ENCODE results near the gene SYTL5. TPM values are rescaled to one million over a fixed set of nuclear protein-coding genes. Genes with fewer than 3 reads are reported as not detected.
A peak's percentile ranks its signal among the peaks of the same experiment; 100 is the strongest.

Gene SYTL5
- total RNA-seq, 6 experiments from 2014 or later: 1.1 to 2.9 (median 2.4) TPM

- H3K9me3 ChIP-seq: no peaks in the 10 kb centered on the region
- no peak for ATAC-seq
- H3K36me3 ChIP-seq: no peaks in the 10 kb centered on the region
- TF ChIP-seq, protein P1, sequence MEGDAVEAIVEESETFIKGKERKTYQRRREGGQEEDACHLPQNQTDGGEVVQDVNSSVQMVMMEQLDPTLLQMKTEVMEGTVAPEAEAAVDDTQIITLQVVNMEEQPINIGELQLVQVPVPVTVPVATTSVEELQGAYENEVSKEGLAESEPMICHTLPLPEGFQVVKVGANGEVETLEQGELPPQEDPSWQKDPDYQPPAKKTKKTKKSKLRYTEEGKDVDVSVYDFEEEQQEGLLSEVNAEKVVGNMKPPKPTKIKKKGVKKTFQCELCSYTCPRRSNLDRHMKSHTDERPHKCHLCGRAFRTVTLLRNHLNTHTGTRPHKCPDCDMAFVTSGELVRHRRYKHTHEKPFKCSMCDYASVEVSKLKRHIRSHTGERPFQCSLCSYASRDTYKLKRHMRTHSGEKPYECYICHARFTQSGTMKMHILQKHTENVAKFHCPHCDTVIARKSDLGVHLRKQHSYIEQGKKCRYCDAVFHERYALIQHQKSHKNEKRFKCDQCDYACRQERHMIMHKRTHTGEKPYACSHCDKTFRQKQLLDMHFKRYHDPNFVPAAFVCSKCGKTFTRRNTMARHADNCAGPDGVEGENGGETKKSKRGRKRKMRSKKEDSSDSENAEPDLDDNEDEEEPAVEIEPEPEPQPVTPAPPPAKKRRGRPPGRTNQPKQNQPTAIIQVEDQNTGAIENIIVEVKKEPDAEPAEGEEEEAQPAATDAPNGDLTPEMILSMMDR (IDR thresholded peaks at IDR 0.05): no peak
- TF ChIP-seq POLR2A (IDR thresholded peaks at IDR 0.05): no peak
- no peak for DNase-seq
- H3K27me3 ChIP-seq: no peaks in the 10 kb centered on the region
- no peaks in the 10 kb centered on the region for H3K4me1 ChIP-seq
- no peak overlapping the region for H3K4me3 ChIP-seq
- intact Hi-C loops (cut with DNase I): no loop called here
- no peak overlapping the region for H3K27ac ChIP-seq
Measured at GRCh38 chrX:38008658-38009057, 2.3 kb downstream of the SYTL5 start.

DNA sequence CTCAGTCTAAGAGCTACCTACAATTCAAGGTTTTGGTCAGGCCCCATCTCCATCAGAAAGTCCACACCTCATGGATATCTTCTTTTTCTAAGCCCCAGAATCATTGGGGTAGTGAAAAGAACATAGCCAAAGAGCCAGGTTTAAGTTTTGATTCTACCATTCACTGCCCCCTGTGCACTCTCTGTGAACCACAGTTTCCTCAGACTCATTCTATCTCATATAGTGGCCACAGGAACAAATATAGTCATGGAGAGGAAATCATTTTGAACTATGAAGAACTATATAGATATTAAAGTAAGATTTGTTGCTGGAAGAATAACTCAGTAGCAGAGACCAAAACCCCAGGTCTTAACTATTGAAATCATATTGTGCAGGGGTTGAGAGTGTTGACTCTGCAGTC lies 3.3 kb downstream of the SYTL5 start:
- DNase-seq (no peak), ATAC-seq (no peak)
- no peaks in the 10 kb centered on the region for H3K9me3 ChIP-seq
- no peak overlapping the region for H3K27ac ChIP-seq
- no peaks in the 10 kb centered on the region for H3K27me3 ChIP-seq
- no peaks in the 10 kb centered on the region for H3K4me1 ChIP-seq
- H3K4me3 ChIP-seq: no peak overlapping the region
- no peaks in the 10 kb centered on the region for H3K36me3 ChIP-seq
- TF ChIP-seq POLR2A (IDR thresholded peaks at IDR 0.05): no peak
- intact Hi-C loops (cut with DNase I): no loop called here

- TF ChIP-seq, protein P1 (IDR thresholded peaks at IDR 0.05): no peak
- TF ChIP-seq POLR2A (IDR thresholded peaks at IDR 0.05): no peak
- no peaks in the 10 kb centered on the region for H3K4me1 ChIP-seq
- H3K36me3 ChIP-seq: no peaks in the 10 kb centered on the region
- H3K27me3 ChIP-seq: no peaks in the 10 kb centered on the region
- ATAC-seq (peak; percentile 36 to 71 (median 51)), DNase-seq (no peak)
- H3K9me3 ChIP-seq: no peaks in the 10 kb centered on the region
- intact Hi-C loops (cut with DNase I): no loop called here
- H3K27ac ChIP-seq: no peak overlapping the region
- 45% methylated on average over 8 of the region's 8 CpGs for WGBS (ENCODE audit: insufficient coverage, low coverage, low lambda C conversion rate, missing lambda C conversion rate)
- H3K4me3 ChIP-seq: peak overlapping the region in 1 of 3 donors; percentile 15
Measured at GRCh38 chrX:38018766-38019425, 12.5 kb downstream of the SYTL5 start.

DNA sequence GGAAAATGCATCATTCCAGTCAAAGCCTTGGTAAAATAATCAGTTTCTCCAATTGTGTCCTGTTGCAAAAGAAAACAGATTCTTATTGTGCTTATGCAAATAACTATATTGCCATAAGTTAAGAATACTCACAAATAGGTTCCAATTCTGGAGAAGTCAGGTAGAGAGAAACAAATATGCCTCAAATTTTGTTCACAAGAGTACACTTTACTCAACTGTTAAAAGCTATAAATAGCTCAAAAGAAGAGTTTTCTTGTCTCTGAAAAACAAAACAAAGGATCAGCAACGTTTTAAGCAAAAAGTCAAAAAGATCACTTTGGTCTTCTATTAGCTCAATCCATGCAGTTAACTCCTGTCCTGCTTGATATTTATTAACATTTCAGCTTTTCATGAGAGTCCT lies 21.9 kb downstream of the SYTL5 start:
- H3K36me3 ChIP-seq: no peaks in the 10 kb centered on the region
- no peak for TF ChIP-seq POLR2A (IDR thresholded peaks at IDR 0.05)
- TF ChIP-seq, protein P1 (IDR thresholded peaks at IDR 0.05): no peak
- no peaks in the 10 kb centered on the region for H3K4me1 ChIP-seq
- WGBS (ENCODE audit: insufficient coverage, low coverage, low lambda C conversion rate, missing lambda C conversion rate): 24% methylated on average over 1 of the region's 1 CpG
- no peaks in the 10 kb centered on the region for H3K27me3 ChIP-seq
- no peak for ATAC-seq
- no peak overlapping the region for H3K27ac ChIP-seq
- no peak for DNase-seq
- intact Hi-C loops (cut with DNase I): no loop called here
- H3K4me3 ChIP-seq: no peak overlapping the region
- H3K9me3 ChIP-seq: no peaks in the 10 kb centered on the region

- WGBS (ENCODE audit: insufficient coverage, low coverage, low lambda C conversion rate, missing lambda C conversion rate): 69% methylated on average over 2 of the region's 2 CpGs
- TF ChIP-seq, protein P1 (IDR thresholded peaks at IDR 0.05): no peak
- TF ChIP-seq POLR2A (IDR thresholded peaks at IDR 0.05): no peak
- Histone ChIP-seq H3K4me3 (no peak overlapping the region), H3K27ac (no peak overlapping the region), H3K9me3 (no peaks in the 10 kb centered on the region), H3K36me3 (no peaks in the 10 kb centered on the region), H3K27me3 (no peaks in the 10 kb centered on the region), H3K4me1 (no peaks in the 10 kb centered on the region)
- intact Hi-C loops (cut with DNase I): no loop called here
- ATAC-seq (no peak), DNase-seq (no peak)
Measured at GRCh38 chrX:38036466-38036865, 30.1 kb downstream of the SYTL5 start.
